Effector CD4-positive, alpha-beta T cell (primary cell): ENCODE measurements around the gene ACSS1.

ENCODE experiments used
- DNase-seq: peaks from one replicate; pipeline ENCODE4 v3.0.0-alpha.2; 2020

Gene ACSS1

DNA sequence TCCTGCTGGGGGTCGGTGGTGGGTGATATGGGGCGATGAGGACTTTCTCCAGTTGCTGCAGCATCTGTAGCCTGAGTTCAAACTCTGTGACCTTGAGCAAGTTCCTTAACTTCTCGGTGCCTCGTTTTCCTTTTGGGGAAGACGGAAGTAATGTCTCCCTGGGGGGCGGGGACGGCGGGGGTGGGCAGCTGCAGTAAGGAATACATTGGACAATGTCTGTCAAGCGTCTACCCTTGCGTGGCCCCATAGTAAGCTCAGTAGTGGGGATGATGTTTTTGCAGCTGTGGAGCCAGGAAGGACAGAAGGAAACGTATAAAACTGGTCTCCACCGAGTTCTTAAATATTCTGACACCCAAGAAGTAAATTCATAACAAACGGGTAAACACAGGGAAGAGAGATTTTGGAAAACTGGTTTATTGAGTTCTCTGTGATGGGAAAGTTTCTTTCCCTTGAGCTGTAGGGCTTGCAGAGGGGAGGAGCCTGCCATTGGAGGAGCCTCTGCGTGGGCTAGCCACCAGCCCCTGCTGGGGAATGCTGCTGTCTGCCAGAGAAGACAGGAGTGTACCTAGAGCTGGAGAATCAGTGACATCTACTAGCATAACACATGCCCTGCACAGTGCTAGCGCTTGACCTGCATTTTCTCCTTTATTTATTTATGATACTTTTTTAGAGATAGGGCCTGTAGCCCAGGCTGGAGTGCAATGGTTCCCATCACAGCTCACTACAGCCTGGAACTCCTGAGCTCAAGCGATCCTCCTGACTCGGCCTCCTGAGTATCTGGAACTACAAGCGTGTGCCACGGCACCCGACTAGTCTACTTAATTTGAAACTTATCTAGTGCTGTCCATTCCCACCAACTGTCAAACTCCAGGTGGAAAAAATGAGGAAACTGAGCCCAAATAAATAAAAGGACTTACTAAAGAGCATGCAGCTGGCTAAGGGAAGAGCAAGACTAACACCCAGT, 1.2 kb upstream of the ACSS1 start:
- no peak for DNase-seq

DNA sequence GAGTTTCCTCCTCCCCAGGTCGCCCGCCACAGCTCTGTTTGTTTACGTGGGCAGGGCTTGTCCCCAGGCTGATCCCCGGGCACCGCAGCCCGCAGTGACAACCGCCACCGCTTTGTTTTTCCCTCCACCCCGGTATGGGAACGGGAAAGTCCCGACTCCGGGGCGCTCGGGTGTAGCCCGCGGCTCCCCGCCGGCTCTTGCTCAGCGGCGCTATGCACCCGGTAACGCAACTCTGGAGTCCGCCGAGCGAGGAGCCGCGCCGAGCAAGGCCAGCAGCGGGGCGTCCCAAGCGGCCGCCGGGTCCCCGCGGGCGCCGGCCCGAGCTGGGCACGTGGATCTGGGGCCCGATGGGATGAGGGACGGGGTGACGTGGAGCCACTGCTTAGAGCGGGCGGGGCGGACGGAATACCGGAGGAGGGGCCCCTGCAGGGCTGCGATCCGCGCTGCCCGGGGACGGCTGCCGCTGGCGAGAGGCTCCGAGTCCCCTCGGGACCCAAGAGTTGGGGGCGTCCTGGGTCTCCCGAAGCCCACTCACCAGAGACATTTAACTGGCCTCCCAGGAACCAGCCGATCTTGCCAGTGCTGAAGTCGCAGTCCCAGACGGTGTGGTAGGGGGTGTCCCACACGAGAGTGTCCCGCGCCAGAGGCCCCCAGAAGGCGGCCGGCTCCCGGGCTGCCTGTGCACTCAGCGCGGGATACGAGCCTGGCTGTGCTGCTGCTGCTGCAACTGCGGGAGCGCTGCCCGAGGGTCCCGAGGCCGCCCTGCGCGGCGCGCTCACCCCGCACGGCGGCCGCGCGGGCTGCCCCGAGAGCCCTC, 497 bp downstream of the ACSS1 start:
- DNase-seq: peak; percentile 75

DNA sequence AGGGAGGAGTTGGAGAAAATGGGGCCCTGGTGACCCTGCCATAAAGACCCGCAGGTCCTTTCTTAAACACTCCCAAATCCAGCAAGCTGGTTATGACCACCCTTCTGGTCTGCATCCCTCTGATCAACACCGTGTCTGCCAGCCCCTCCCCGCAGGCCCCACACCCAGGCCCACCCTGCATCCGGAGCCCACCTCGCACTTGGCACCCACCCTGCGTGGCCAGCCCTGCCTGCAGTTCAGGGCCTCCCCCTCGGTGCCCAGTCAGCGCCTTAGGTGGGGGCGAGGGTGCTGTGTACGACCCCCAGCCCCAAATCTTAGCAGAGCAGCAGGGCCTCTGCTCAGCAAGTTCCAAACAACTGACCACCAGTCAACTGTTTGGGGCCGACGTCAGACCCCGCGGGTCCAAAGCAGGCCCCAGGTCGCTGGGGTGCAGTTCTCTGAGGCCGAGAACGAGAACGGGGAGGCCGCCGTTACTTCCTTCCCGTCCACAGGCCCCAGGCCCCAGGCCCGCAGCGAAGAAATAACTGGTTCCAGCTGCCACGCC, 1.2 kb downstream of the ACSS1 start:
- DNase-seq: no peak

- DNase-seq: no peak
Measured at GRCh38 chr20:25055711-25056495, 2.0 kb downstream of the ACSS1 start.

DNA sequence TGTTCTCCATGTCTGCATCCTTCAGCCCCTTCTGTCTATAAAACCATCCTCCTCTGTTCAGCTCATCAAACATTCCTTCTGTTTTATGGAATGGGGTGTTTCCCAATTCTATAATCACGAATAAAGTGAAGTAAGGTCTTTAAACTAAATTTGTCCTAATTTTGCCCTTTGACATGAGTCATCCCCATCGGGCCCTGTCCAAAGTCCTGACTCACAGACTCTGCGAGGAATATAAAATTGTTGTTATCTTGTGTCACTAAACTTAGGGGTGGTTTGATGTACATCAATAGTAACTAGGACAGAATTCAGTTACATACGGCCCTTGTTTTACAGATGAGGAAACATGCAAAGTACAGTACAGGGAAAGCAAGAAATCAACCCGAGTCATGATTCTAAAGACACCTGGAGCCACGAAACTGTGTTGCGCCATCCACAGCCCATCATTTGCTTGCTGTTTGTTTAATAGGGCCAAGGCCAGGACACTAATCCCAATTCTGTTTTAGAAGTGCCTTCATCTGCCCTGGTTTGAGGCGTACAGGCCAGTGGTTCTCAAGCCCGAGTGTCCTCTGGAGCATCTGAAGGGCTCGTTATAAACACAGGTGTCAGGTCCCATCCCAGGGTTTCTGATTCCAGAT, 2.8 kb downstream of the ACSS1 start:
- DNase-seq: no peak

GRCh38 chr20:25054096-25054820, 3.7 kb downstream of the ACSS1 start:
- DNase-seq: no peak

DNA sequence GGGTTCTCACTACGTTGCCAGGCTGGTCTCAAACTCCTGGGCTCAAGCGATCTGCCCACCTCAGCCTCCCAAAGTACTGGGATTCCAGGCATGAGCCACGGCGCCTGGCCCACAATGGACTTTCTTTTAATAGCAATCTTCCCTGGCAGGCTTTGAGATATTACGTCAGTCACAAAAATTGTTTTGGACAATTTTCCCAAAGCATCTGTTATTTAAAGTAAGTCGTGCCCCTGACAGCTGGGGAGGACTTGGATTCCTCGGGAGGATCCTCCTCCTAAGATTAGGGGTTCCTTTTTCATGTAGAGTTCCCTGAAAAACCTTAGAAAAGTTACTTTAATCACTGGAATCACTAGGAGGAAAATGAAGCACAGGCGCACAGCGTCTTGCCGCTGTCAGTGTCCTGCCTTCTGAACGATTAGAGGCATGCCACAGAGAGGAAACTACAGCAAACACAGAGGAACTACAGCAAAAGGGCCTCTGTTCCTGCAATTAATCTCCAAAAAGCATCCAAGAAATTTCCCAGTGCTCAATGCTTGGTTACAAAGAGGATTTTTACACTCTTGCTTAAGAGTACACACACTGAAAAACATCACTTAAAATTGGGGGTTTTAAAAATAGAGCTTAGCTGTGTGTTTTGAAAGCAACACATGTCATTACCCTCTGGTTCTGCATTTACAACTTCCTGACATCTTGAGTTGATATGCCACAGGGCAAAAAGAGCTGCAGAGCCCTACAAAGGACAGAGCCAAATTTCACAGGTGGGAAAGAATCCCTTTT, 4.5 kb downstream of the ACSS1 start:
- DNase-seq: no peak

- no peak for DNase-seq
Measured at GRCh38 chr20:25052255-25053194, 5.4 kb downstream of the ACSS1 start.

GRCh38 chr20:25051386-25052155, 6.4 kb downstream of the ACSS1 start:
- no peak for DNase-seq

GRCh38 chr20:25050501-25051350, 7.2 kb downstream of the ACSS1 start:
- DNase-seq: no peak

GRCh38 chr20:25050082-25050481, 7.9 kb downstream of the ACSS1 start:
- no peak for DNase-seq

GRCh38 chr20:25049261-25050060, 8.5 kb downstream of the ACSS1 start:
- no peak for DNase-seq

DNA sequence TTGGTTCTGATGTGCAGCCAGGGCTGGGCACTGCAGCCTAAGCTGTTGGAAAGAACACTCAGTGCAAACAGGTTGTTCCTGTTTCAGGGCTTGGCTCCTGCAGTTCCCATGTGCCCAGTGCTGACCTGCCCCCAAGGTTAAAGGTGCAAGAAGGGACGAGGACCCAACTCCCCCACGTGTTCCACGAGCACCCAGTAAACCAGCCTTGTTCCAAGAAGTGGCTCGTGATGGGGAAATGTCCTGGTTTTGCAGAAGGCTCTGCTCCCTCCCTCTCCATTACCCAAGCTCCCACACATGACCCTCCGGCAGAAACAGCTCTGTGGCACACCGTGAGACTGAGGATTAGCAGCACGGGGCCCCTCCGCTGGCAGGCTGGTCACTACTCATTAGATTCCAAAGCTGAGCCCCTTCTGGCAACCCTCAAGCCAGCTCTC, 9.4 kb downstream of the ACSS1 start:
- DNase-seq: no peak

DNA sequence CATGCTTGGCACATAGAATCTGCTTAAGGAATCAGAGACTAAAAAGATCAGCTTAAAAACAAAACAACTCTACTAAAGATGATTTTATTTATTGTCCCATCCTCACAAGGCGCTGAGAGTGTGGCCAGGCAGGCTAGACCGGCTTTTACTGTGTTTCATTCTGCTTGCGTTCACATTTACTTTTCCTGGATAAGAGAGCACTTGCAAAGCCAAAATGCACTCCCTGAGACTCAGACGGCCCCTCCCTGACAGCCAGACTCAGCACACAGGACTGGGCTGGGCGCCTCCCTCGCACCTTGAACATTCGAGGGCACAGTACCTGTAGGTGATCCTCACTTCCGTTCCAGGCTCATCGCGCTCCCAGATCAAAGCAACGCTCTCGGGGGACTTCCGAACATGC, 10.2 kb downstream of the ACSS1 start:
- DNase-seq: no peak

GRCh38 chr20:25046736-25047666, 10.9 kb downstream of the ACSS1 start:
- no peak for DNase-seq
